Keratinocyte (primary cell): ENCODE data around the gene HEPN1. TPM values are rescaled to one million over a fixed set of nuclear protein-coding genes. Genes with fewer than 3 reads are reported as not detected.

Experiments used
- DNase-seq: peaks from one replicate; pipeline ENCODE4 v3.0.0-alpha.2; 2011; ENCODE audit warnings: low read depth, missing footprints, low spot score
- FAIRE-seq: peaks from 2 replicates; lab custom pipeline; 2011; peaks lifted over from hg19 to GRCh38; lab: Jason Lieb, UNC
- H2AFZ ChIP-seq: 2 replicates; pipeline ENCODE4 v1.6.0; 2012; ENCODE audit warnings: low read length, control low read depth, inconsistent platforms; ENCODE audit not compliant: control insufficient read depth
- H3K27ac ChIP-seq: 2 replicates; pipeline ENCODE4 v1.5.1; 2011; ENCODE audit warnings: low read length; ENCODE audit not compliant: control insufficient read depth, insufficient read depth
- H3K27me3 ChIP-seq: 3 replicates; pipeline ENCODE4 v1.6.0; 2011; ENCODE audit warnings: low read length; ENCODE audit not compliant: control insufficient read depth, insufficient read depth; ENCODE audit errors: extremely low read depth
- H3K36me3 ChIP-seq, 2 experiments: 2 replicates in 1 of 2; 3 replicates in 1 of 2; pipeline ENCODE4 v1.5.1; 2011; ENCODE audit warnings: low read length in 2 of 2, mild to moderate bottlenecking in 1 of 2; ENCODE audit not compliant: control insufficient read depth in 2 of 2, insufficient read depth in 2 of 2; ENCODE audit errors: extremely low read depth in 1 of 2
- H3K4me1 ChIP-seq: 3 replicates; pipeline ENCODE4 v1.5.1; 2011; ENCODE audit warnings: low read length; ENCODE audit not compliant: control insufficient read depth, insufficient read depth; ENCODE audit errors: extremely low read depth
- H3K4me2 ChIP-seq: 3 replicates; pipeline ENCODE4 v1.6.0; 2011; ENCODE audit warnings: low read depth, low read length; ENCODE audit not compliant: control insufficient read depth, insufficient read depth; ENCODE audit errors: extremely low read depth
- H3K4me3 ChIP-seq, 3 experiments: fragments of 200-600 bp in 1 of 3; sonication (generic) in 1 of 3; 2 replicates in 2 of 3; 3 replicates in 1 of 3; pipeline ENCODE4 v1.5.1; 2011 to 2016; ENCODE audit warnings: low read length in 3 of 3, mild to moderate bottlenecking in 3 of 3, control low read depth in 2 of 3, inconsistent platforms in 1 of 3, low read depth in 1 of 3, mixed read lengths in 1 of 3, mixed run types in 1 of 3, moderate library complexity in 1 of 3; ENCODE audit not compliant: control insufficient read depth in 2 of 3, insufficient read depth in 2 of 3; ENCODE audit errors: extremely low read depth in 1 of 3
- H3K79me2 ChIP-seq: 2 replicates; pipeline ENCODE4 v1.6.0; 2012; ENCODE audit warnings: low read length; ENCODE audit not compliant: control insufficient read depth, insufficient read depth
- H3K9ac ChIP-seq: 3 replicates; pipeline ENCODE4 v1.6.0; 2011; ENCODE audit warnings: low read length; ENCODE audit not compliant: control insufficient read depth, insufficient read depth; ENCODE audit errors: extremely low read depth
- H3K9me1 ChIP-seq: 3 replicates; pipeline ENCODE4 v1.6.0; 2011; ENCODE audit warnings: low read length; ENCODE audit not compliant: control insufficient read depth, insufficient read depth; ENCODE audit errors: extremely low read depth
- H3K9me3 ChIP-seq: 2 replicates; pipeline ENCODE4 v1.5.1; 2012; ENCODE audit warnings: low read depth, low read length; ENCODE audit not compliant: control insufficient read depth
- H4K20me1 ChIP-seq: 3 replicates; pipeline ENCODE4 v1.6.0; 2011; ENCODE audit warnings: low read length; ENCODE audit not compliant: control insufficient read depth, insufficient read depth; ENCODE audit errors: extremely low read depth
- CTCF ChIP-seq, 3 experiments: IDR thresholded peaks in 1 of 3; conservative IDR thresholded peaks in 1 of 3; optimal IDR thresholded peaks in 1 of 3; 2 replicates in 2 of 3; 3 replicates in 1 of 3; pipeline versions ENCODE3 to v1.5.1; 2011; ENCODE audit warnings: low read length in 3 of 3, mild to moderate bottlenecking in 3 of 3, moderate library complexity in 2 of 3, control low read depth in 1 of 3, inconsistent platforms in 1 of 3; ENCODE audit not compliant: insufficient read depth in 2 of 3; ENCODE audit errors: extremely low read depth in 1 of 3
- EZH2 ChIP-seq: IDR thresholded peaks from one replicate; pipeline ENCODE4 v1.6.1; 2012; ENCODE audit warnings: inconsistent platforms, mild to moderate bottlenecking, low read length, moderate library complexity
- dilution Hi-C: fragments of 300-500 bp; cut with MboI; formaldehyde crosslinking; loops from one replicate; pipeline ENCODE4 v1.7.0; 2020; ENCODE audit warnings: low sequenced_read_pairs; ENCODE audit not compliant: extremely low pct_ligation_motif_present
- polyA plus RNA-seq, 5 experiments: library from polyadenylated mRNA; depleted of rRNA in 3 of 5; stranded (reverse) in 3 of 5; stranded (forward) in 1 of 5; unstranded in 1 of 5; fragments of >200 nt; gene quantifications; 1 replicate in 1 of 5; 2 replicates in 3 of 5; 3 replicates in 1 of 5; pipeline versions ENCODE4 v1.2.1 to v1.2.3, GENCODE V29; 2011 to 2012; ENCODE audit warnings: missing spikeins in 2 of 5, low read depth in 1 of 5, low replicate concordance in 1 of 5

The HEPN1 gene
- polyA plus RNA-seq, 1 donor (not counting 4 experiments of a cell fraction or from before 2014, with no cell fraction given): not detected

GRCh38 chr11:124875401-124875800, 43.6 kb upstream of the HEPN1 start:
- DNase-seq (no peak), FAIRE-seq (no peak)
- peaks cover 15% of the 10 kb centered on the region for H3K4me1 ChIP-seq
- H3K9me3 ChIP-seq: no peaks in the 10 kb centered on the region
- peak overlapping the region in 1 of 3 experiments; percentile 74 for H3K4me3 ChIP-seq
- no peaks in the 10 kb centered on the region for H3K79me2 ChIP-seq
- H3K27ac ChIP-seq: no peak overlapping the region
- peak overlapping the region; percentile 90 for H3K4me2 ChIP-seq
- TF ChIP-seq CTCF (optimal IDR thresholded peaks at IDR 0.05 in 1 of 3, IDR thresholded peaks at IDR 0.05 in 1 of 3, conservative IDR thresholded peaks at IDR 0.05 in 1 of 3; ENCODE audit: extremely low read depth in 1 of 3, insufficient read depth in 2 of 3, low read length in 3 of 3) (no peak), EZH2 (no peak)
- H2AFZ ChIP-seq: no peak overlapping the region
- dilution Hi-C loops: no loop called here
- peaks cover 0 to 1% of the 10 kb centered on the region in 2 experiments for H3K36me3 ChIP-seq
- H3K9ac ChIP-seq: no peak overlapping the region
- no peaks in the 10 kb centered on the region for H3K9me1 ChIP-seq
- H3K27me3 ChIP-seq: peaks cover 42% of the 10 kb centered on the region
- no peaks in the 10 kb centered on the region for H4K20me1 ChIP-seq

GRCh38 chr11:124875943-124876817, 42.9 kb upstream of the HEPN1 start:
- peak; percentile 47 to 82 (median 80) for TF ChIP-seq CTCF (optimal IDR thresholded peaks at IDR 0.05 in 1 of 3, IDR thresholded peaks at IDR 0.05 in 1 of 3, conservative IDR thresholded peaks at IDR 0.05 in 1 of 3; ENCODE audit: extremely low read depth in 1 of 3, insufficient read depth in 2 of 3, low read length in 3 of 3)
- TF ChIP-seq EZH2: no peak
- dilution Hi-C loops: no loop called here
- Histone ChIP-seq H3K4me1 (peaks cover 15% of the 10 kb centered on the region), H3K4me3 (peak overlapping the region; percentile 50 to 77 (median 74)), H3K9me1 (no peaks in the 10 kb centered on the region), H3K79me2 (no peaks in the 10 kb centered on the region), H3K9me3 (no peaks in the 10 kb centered on the region), H3K27me3 (peaks cover 34% of the 10 kb centered on the region), H4K20me1 (no peaks in the 10 kb centered on the region), H3K27ac (peak overlapping the region; percentile 73), H2AFZ (peak overlapping the region; percentile 96), H3K9ac (peak overlapping the region; percentile 90), H3K4me2 (peak overlapping the region; percentile 90), H3K36me3 (peaks cover 0 to 1% of the 10 kb centered on the region in 2 experiments)
- peak; percentile 74 for DNase-seq
- peak; percentile 46 for FAIRE-seq
